ENCODE results near the gene FAM83D.
"Not testable (repeated sequence)": the region's sequence is repeated elsewhere in the genome, so short reads cannot be mapped to it uniquely, and the experiment has no call there.

Gene FAM83D

GRCh38 chr20:38935967-38936407, 9.8 kb downstream of the FAM83D start:
- DNase-seq = no peak

DNA sequence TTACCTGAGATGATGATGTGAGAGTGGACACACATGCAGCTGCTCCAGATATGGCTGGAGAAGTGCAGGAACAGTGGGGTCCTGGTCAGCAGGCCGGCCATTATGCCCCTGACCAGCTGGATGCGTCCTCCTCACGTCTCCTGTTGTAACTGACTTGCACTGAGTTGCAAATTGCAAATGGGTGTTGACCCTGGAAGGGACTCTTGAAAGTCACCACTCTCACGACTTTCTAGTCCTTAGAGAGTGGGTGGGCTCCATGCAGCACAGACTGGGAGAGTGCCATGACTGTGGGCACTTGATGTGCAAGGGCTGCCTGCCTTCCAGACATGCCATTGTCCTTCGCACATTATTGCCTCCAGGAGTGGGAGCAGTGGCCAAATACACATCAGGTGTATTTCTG, 10.8 kb downstream of the FAM83D start:
- DNase-seq = no peak

DNA sequence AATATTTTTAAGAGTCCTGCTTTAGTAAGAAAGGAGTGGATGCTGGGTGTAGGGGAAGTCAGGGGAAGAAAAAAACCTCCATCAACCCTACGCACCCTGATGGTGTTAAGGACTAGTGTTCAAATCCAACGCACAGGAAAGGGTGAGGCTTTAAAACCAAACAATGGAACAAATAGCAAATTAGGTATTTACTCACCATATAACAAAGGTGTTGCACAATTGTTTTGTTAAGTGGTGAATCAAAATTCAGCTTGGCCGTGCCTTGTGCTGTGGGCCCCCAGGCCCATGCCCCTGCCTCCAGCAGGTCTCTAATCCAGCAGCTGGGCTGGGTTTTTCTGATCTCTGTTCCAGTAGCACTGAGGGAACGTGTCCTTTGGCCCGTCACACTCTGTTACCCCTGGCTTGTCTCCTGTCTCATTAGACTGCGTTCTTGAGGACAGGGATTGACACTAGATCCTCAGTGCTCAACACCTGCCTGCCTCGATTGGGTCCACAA, 11.8 kb downstream of the FAM83D start:
- DNase-seq = no peak

GRCh38 chr20:38939686-38940085, 13.5 kb downstream of the FAM83D start:
- no peak for DNase-seq

DNA sequence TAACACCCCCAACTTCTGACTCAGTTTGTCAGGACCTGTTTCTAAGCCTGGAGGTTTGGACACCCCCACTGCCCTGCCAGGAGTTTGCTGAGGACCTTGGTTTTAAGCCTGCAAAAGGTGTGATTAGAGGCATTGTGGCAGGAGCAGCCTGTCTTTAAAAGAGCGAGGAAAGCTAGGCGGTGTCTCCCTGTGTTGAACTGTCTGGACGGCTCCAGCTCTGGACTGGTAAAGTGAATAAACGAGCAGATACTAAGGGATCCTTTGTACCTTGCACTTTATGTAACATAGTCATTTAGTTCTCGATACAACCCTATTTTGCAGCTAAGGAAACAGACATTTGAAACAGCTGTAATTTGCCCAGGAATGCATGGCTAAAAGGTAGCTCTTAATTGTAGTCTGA, 14.4 kb downstream of the FAM83D start:
- no peak for DNase-seq

- no peak for DNase-seq
Observed at GRCh38 chr20:38941726-38942389, 15.6 kb downstream of the FAM83D start.

- no peak for DNase-seq
Observed at GRCh38 chr20:38945012-38945411, 18.8 kb downstream of the FAM83D start.

- no peak for DNase-seq
Observed at GRCh38 chr20:38946836-38947235, 20.6 kb downstream of the FAM83D start.

DNA sequence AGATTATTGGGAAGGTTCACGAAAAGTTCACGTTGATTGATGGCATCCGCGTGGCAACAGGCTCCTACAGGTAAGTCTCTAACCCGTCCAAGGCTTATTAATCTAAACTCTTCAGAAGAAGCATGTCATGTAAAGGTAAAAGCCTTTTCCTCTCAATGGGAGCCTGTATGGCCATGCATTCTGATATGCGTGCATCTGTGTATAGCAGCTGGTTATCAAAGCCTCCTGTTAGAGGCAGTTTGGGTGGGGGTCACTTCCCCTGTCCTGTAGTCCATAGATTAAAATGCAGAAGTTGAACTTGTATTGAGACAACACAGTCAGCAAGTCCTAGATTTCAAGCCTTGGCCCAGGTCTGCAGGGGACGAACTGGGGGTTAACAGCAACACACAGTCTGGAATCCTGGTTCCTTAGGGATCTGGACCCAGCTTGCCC, 21.7 kb downstream of the FAM83D start:
- DNase-seq = no peak

GRCh38 chr20:38950254-38950653, 24.0 kb downstream of the FAM83D start:
- DNase-seq = no peak

DNA sequence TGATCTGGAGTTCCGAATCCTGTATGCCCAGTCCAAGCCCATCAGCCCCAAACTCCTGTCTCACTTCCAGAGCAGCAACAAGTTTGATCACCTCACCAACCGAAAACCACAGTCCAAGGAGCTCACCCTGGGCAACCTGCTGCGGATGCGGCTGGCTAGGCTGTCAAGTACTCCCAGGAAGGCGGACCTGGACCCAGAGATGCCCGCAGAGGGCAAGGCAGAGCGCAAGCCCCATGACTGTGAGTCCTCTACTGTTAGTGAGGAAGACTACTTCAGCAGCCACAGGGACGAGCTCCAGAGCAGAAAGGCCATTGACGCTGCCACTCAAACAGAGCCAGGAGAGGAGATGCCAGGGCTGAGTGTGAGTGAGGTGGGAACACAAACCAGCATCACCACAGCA, 25.4 kb downstream of the FAM83D start:
- DNase-seq = no peak

- no peak for DNase-seq
Observed at GRCh38 chr20:38952153-38952552, 25.9 kb downstream of the FAM83D start.

GRCh38 chr20:38953630-38954340, 27.6 kb downstream of the FAM83D start:
- DNase-seq = no peak

DNA sequence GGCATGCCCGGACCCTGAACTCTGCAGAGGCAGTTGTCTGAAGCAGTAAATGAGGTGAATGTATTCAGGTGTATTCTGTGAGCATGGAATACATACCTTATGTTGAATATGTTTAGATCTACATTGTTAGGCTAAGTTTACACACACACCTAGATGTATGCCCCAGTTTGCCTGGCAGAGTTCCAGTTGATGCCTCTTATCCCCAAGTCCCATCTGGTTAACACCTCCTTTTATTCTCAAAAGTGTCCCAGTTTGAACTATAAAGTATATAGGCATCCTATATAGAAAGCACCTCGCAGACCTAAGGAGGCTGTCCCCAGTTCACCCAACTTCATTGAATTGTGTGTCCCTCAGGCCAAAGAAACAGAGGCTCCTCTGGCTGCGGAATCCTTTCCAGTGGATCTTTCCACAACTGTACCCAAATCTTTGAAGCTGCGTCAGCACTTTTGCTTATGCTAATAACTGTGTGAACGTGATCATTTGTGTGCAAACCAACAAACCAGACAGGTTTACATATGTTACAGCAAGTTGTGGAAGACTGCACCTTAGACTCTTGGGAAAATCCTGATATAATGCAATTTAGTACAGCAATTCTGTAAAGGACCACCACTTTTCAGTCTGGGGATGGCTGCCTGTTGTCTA, 31.1 kb downstream of the FAM83D start:
- no peak for DNase-seq

DNA sequence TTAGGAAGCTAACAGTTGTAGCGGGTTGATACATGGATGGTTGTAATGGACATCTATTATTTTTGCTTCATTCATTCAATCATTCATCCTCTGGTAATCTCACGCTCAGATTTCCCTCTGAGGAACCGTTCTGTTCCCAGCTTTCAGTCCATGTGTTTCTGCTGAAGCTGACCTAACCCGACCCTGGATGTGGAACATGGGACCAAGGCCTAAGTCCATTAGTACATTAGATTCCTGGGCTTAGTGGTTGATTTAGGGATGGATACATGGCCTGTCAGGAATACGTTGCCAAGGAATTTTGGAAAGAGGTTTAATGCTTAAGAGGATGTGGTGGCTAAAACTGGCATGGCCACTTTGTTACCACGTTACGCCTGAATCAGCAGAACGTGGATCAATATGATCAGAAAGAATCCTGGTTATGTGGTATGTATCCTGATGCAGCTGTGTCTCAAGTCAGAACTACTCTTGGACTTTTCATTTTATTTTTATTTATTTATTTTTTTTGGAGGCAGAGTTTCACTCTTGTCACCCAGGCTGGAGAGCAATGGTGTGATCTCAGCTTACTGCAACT, 31.8 kb downstream of the FAM83D start:
- no peak for DNase-seq

GRCh38 chr20:38960187-38960687, 34.0 kb downstream of the FAM83D start:
- DNase-seq = not testable (repeated sequence)

DNA sequence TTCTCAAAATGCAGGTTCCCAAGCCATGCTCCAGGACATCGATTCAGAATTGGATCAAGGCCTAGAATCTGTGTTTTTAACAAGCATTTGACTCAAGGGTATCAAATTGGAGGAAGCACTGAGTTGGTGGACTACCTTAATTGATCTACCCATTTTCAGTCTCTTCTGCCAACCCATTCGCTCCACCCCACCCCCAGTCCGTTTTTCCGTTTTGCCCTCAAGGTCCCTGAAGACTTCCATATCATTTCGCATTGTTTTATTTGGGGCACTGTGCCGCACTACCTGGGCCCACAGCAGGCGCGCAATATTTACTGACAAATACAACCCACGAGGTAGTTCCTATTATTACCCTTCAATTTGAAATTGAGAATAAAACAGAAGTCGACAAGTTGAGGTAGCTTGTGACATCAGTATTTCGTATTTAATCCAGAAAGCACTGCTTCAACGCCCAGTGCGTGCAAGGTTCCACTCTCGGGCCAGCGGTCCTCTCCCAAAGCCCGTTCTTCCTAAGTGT, 35.4 kb downstream of the FAM83D start:
- DNase-seq = no peak

DNA sequence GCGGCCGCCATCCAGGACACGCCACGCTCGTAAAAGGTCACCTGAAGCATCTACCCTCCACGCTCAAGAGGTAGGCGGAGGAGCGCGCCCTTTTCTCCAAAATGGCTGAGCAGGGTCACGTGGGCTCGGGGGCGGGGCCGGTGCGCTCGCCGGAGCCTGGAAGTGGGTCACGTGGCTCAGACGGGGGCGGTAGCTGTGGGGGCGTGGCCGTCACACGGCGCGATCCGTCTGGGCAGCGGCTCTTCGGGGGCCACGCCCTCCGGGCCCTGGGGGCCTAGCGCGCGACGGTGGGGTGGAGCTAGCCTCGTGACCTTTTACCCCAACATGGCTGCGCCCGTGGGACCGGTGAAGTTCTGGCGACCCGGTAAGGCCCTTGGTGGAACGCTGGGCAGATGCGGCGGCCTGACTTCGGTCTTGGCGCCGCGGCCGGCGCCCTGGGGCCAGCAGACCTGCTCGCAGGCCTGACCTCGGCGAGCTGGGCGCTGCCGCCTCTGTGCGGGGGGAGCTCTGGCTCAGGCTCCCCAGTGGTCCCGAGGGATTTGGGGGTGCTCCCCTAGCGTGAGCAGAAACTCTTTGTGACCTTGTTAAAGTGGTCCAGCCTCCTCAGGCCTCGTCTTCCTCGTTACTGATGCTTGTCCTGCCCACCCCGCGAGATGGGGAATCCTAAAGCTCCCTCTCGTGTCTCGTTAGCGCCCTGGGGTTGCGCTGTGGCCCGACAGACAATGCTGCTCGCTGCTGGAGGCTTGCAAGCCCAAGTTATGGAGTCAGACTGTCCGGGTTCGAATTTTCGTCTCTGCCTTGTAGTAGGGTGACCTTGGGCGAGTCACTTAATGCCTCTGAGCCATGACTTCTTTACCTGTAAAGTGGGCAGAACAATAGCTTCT, 36.1 kb downstream of the FAM83D start, which contains the start of gene DHX35:
DHX35 (plus strand) TSS at position 301 of the 884 bp plus-strand sequence; CDS start at position 325, 24 bp downstream.
- peak; percentile 99 for DNase-seq

- peak; percentile 19 for DNase-seq
Observed at GRCh38 chr20:38962928-38963401, 36.7 kb downstream of the FAM83D start.

DNA sequence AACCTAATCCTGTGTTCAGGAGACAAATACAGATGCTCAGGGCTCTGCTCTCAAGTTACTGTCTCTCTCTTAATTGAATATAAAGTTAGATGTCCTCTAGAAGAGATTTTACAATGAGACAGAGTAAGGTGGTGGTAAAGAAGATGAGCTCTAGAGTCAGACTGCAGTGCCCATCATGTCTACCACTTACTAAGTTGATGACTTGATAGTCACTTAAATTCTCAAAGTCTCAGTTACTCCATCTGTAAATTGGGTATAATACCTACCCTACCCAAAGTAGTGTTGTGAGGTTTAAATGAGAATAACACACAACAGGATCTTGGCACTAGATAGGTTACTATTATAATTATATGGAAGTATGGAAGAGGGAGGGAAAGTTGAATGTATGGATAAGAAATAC, 37.5 kb downstream of the FAM83D start:
- no peak for DNase-seq

DNA sequence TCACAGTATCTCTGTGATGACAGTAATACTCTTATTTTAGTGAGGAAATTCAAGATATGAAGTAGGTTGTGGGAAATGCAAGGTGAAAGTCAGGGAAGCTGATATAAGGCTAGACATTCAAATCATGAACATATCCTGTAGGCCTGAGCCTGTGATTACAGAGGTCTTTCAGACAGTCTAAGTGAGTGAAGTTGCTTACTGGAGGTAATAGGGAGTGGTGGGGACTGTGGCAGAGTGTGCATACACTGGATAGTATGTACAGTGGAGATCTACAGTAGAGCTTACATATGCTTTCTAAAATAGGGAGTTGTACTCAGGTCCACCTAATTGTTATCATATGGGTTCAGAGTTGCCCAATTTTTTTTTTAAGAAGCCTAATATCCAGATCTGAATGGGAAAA, 39.0 kb downstream of the FAM83D start:
- no peak for DNase-seq

GRCh38 chr20:38968090-38968489, 41.9 kb downstream of the FAM83D start:
- no peak for DNase-seq
